Sigmoid colon (tissue), 4 donors: ENCODE results near the gene MYO5C.

Experiments used
- CTCF ChIP-seq, 4 experiments: fragments of 450-650 bp in 3 of 4; fragments of 200-600 bp in 1 of 4; IDR thresholded peaks; one replicate each; pipeline ENCODE4 v1.5.1; 2016 to 2019; ENCODE audit warnings: antibody characterized with exemption in 4 of 4, mild to moderate bottlenecking in 3 of 4, moderate library complexity in 2 of 4
- EP300 ChIP-seq, 4 donors: sonication (generic); formaldehyde crosslinking; IDR thresholded peaks; one replicate each; pipeline ENCODE4 v1.6.1; 2017; ENCODE audit warnings: antibody characterized with exemption in 4 of 4
- POLR2A ChIP-seq, 2 donors: fragments of 450-650 bp; IDR thresholded peaks; one replicate each; pipeline ENCODE4 v1.6.1; 2016; ENCODE audit warnings: antibody characterized with exemption in 2 of 2, mild to moderate bottlenecking in 2 of 2, moderate library complexity in 2 of 2
- POLR2AphosphoS5 ChIP-seq, 4 donors: sonication (generic); formaldehyde crosslinking; IDR thresholded peaks; one replicate each; pipeline ENCODE4 v1.6.1; 2017; ENCODE audit warnings: antibody characterized with exemption in 4 of 4

GRCh38 chr15:52340093-52340492, 44.5 kb upstream of the MYO5C start:
- no peak for TF ChIP-seq CTCF (IDR thresholded peaks at IDR 0.05)
- TF ChIP-seq POLR2A (IDR thresholded peaks at IDR 0.05), result no peak
- no peak for TF ChIP-seq EP300 (IDR thresholded peaks at IDR 0.05)
- no peak for TF ChIP-seq POLR2AphosphoS5 (IDR thresholded peaks at IDR 0.05)
